Sigmoid colon (tissue), 7 donors: ENCODE measurements around the gene NFIL3. TPM values are rescaled to one million over a fixed set of nuclear protein-coding genes. Genes with fewer than 3 reads are reported as not detected.
A peak's percentile ranks its signal among the peaks of the same experiment; 100 is the strongest.

Source experiments
- DNase-seq: peaks from one replicate; pipeline ENCODE4 v3.0.0-alpha.2; 2019
- H3K27ac ChIP-seq, 4 donors: fragments of 200-600 bp; sonication (generic); one replicate each; pipeline ENCODE4 v1.5.1; 2016 to 2019; ENCODE audit warnings: mild to moderate bottlenecking in 1 of 4
- H3K27me3 ChIP-seq, 3 donors: fragments of 200-600 bp; sonication (generic); one replicate each; pipeline ENCODE4 v1.5.1; 2019; ENCODE audit warnings: mild to moderate bottlenecking in 1 of 3
- H3K36me3 ChIP-seq, 4 donors: fragments of 200-600 bp; sonication (generic); one replicate each; pipeline ENCODE4 v1.5.1; 2016 to 2019
- H3K4me1 ChIP-seq, 4 donors: fragments of 200-600 bp; sonication (generic); one replicate each; pipeline ENCODE4 v1.5.1; 2017 to 2019
- H3K4me3 ChIP-seq, 4 donors: fragments of 200-600 bp; sonication (generic); one replicate each; pipeline ENCODE4 v1.5.1; 2017 to 2019; ENCODE audit warnings: mild to moderate bottlenecking in 2 of 4, moderate library complexity in 1 of 4
- H3K9me3 ChIP-seq, 4 donors: fragments of 200-600 bp in 3 of 4; sonication (generic) in 3 of 4; one replicate each; pipeline versions ENCODE4 v1.5.1 to v1.6.1; 2013 to 2019
- EP300 ChIP-seq, 4 donors: sonication (generic); formaldehyde crosslinking; IDR thresholded peaks; one replicate each; pipeline ENCODE4 v1.6.1; 2017; ENCODE audit warnings: antibody characterized with exemption in 4 of 4
- POLR2A ChIP-seq, 2 donors: fragments of 450-650 bp; IDR thresholded peaks; one replicate each; pipeline ENCODE4 v1.6.1; 2016; ENCODE audit warnings: antibody characterized with exemption in 2 of 2, mild to moderate bottlenecking in 2 of 2, moderate library complexity in 2 of 2
- POLR2AphosphoS5 ChIP-seq, 4 donors: sonication (generic); formaldehyde crosslinking; IDR thresholded peaks; one replicate each; pipeline ENCODE4 v1.6.1; 2017; ENCODE audit warnings: antibody characterized with exemption in 4 of 4
- WGBS, 2 donors: extraction: QIAGEN DNeasy Blood & Tissue Kit; methylation state at CpG; one replicate each; pipeline ENCODE4 v1.1.7; 2013; 5-methylcytosine and 5-hydroxymethylcytosine counted together
- intact Hi-C: fragments of 100-400 bp; cut with DNase I; formaldehyde crosslinking; loops from one replicate; pipeline ENCODE4 v1.15.1; 2023
- polyA plus RNA-seq, 3 donors: library from polyadenylated mRNA; stranded (reverse); fragments of 200-250 nt; gene quantifications; one replicate each; pipeline ENCODE4 v1.2.3, GENCODE V29; 2013
- total RNA-seq, 4 donors: library from RNA; depleted of rRNA; stranded (reverse); fragments of >200 nt; gene quantifications; one replicate each; pipeline ENCODE4 v1.1.0, GENCODE V29; 2016
- TF ChIP-seq, protein P1 (sequence below), 4 experiments: fragments of 450-650 bp in 3 of 4; fragments of 200-600 bp in 1 of 4; IDR thresholded peaks; one replicate each; pipeline ENCODE4 v1.5.1; 2016 to 2019; ENCODE audit warnings: antibody characterized with exemption in 4 of 4, mild to moderate bottlenecking in 3 of 4, moderate library complexity in 2 of 4
- donor health status: healthy with polysubstance abuse.
- donor health status: Bipolar disorder and iron deficiency.
- donor health status: healthy.

Gene NFIL3
- total and polyA plus RNA-seq, 7 donors, result 15.7 to 93.3 (median 34.3) TPM

DNA sequence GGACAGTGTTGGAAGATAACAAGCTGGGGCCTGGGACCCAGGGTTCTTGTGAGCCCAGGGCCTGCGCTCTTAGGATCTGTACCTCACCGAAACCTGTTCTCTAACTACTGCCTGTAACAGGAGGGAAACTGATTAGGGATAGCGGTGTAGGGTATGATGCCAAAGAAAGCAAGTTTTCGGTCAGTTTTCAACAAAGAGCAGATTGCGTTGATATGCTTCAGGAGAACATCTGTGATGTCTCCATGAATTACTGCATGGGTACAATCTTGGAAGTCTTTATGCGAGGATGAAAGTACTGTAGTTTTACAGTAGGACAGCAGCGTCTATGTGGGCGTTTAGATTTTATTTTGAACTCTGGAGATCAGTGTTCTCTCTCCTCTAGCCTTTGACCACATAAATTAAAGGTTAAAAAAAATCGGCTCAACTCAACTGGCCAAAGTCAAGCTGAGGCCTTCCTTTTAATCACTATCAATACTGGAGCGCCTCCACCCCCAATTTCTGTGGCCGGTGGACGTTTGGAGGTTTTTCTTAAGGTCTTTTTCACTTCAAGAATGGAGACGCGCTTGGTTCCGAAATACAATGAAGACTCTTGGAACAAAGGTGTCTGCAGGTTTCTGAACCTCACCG is 3.0 kb downstream of the NFIL3 start:
- intact Hi-C loops, result loop anchor here (5.0 kb wide), 3 partner anchors 288 to 617 kb away; no protein-coding TSS in a partner anchor
- 42 to 57% methylated on average over 16 of the region's 16 CpGs for WGBS, 2 donors
- DNase-seq, result no peak
- H3K27me3 ChIP-seq, result no peaks in the 10 kb centered on the region
- peak overlapping the region; percentile 67 to 85 (median 78) for H3K4me3 ChIP-seq
- no peak for TF ChIP-seq EP300 (IDR thresholded peaks at IDR 0.05)
- no peak for TF ChIP-seq POLR2A (IDR thresholded peaks at IDR 0.05)
- no peak for TF ChIP-seq POLR2AphosphoS5 (IDR thresholded peaks at IDR 0.05)
- TF ChIP-seq, protein P1, sequence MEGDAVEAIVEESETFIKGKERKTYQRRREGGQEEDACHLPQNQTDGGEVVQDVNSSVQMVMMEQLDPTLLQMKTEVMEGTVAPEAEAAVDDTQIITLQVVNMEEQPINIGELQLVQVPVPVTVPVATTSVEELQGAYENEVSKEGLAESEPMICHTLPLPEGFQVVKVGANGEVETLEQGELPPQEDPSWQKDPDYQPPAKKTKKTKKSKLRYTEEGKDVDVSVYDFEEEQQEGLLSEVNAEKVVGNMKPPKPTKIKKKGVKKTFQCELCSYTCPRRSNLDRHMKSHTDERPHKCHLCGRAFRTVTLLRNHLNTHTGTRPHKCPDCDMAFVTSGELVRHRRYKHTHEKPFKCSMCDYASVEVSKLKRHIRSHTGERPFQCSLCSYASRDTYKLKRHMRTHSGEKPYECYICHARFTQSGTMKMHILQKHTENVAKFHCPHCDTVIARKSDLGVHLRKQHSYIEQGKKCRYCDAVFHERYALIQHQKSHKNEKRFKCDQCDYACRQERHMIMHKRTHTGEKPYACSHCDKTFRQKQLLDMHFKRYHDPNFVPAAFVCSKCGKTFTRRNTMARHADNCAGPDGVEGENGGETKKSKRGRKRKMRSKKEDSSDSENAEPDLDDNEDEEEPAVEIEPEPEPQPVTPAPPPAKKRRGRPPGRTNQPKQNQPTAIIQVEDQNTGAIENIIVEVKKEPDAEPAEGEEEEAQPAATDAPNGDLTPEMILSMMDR (IDR thresholded peaks at IDR 0.05), result no peak
- peak overlapping the region; percentile 94 to 98 (median 96) for H3K27ac ChIP-seq
- peaks cover 0 to 55% (median 32%) of the 10 kb centered on the region in 4 donors for H3K4me1 ChIP-seq
- no peaks in the 10 kb centered on the region for H3K9me3 ChIP-seq
- no peaks in the 10 kb centered on the region for H3K36me3 ChIP-seq

DNA sequence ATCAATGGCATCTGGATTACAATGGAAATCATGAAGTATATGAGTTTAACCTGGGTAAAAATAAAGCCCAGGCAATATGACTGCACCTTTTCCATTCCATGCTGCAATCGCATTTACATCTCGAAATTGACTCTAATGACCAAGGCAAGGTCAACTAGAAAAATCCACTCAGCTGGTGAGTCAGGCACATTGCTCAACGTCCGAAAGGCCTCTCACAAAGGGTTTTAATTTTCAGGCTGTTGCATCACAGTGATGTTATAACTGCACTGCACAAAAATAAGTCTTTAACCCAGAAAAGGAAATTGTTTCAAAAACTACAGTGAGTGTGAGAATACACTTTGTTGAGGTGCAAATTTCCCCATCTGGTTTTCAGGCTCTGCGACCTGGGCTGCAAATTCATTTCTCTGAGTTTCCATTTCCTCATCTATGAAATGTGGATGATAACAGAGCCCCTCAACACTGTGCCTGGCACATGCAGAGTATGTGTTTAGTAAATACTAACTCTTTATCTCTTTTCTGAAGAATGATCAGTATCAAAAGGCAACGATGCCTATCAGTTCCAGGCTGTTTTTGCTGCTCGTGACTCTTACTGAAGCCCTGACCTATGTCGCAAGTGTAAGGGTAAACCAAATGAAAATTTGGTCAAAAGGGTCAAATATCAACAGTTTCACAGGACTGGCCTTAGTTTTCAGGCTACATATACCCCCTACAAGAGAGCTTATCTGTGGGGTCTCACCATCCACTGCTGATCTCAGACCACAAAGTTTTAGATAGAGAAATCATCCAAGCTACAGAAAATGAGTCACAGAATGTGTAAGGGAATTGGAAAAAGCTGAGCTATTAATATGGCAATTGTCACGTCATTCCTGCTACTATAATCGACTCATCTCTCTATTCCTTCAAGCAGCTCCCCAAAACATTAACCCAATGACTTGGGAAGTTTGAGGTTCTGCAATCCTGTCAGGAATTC is 4.1 kb downstream of the NFIL3 start:
- TF ChIP-seq EP300 (IDR thresholded peaks at IDR 0.05) (peak in 1 of 4 donors; percentile 19), POLR2AphosphoS5 (IDR thresholded peaks at IDR 0.05) (peak in 3 of 4 donors; percentile 62 to 84 (median 64)), POLR2A (IDR thresholded peaks at IDR 0.05) (no peak)
- TF ChIP-seq, protein P1 (IDR thresholded peaks at IDR 0.05), result no peak
- Histone ChIP-seq H3K9me3 (no peaks in the 10 kb centered on the region), H3K4me1 (peaks cover 0 to 52% (median 26%) of the 10 kb centered on the region in 4 donors), H3K4me3 (peak overlapping the region in 1 of 4 donors; percentile 81), H3K27me3 (no peaks in the 10 kb centered on the region), H3K27ac (peak overlapping the region; percentile 13 to 98 (median 46)), H3K36me3 (no peaks in the 10 kb centered on the region)
- peak; percentile 88 for DNase-seq
- 59 to 67% methylated on average over 10 of the region's 10 CpGs for WGBS, 2 donors
- intact Hi-C loops, result loop anchor here (5.0 kb wide), 3 partner anchors 287 to 618 kb away; no protein-coding TSS in a partner anchor

DNA sequence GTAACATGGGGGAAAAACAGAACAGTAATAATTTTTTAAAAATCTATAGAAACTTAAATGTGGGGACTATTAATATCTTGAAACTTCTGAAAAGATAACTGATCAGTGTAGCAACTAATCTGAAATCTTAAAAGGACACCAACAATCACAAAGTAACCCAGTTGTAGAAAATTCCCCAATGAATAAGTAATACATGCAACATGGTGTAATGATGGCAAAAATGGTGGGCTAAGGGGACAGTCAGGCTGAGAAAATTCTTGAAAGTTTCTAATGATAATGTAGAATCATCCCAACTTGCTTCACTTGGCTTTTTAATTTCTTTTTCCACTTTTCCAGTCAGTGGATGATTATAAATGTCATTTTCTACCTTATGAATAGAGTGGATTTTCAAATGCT is 5.4 kb downstream of the NFIL3 start:
- peaks cover 0 to 54% (median 26%) of the 10 kb centered on the region in 4 donors for H3K4me1 ChIP-seq
- TF ChIP-seq POLR2AphosphoS5 (IDR thresholded peaks at IDR 0.05) (no peak), POLR2A (IDR thresholded peaks at IDR 0.05) (no peak), EP300 (IDR thresholded peaks at IDR 0.05) (no peak)
- TF ChIP-seq, protein P1 (IDR thresholded peaks at IDR 0.05), result no peak
- H3K27ac ChIP-seq, result no peak overlapping the region
- intact Hi-C loops, result no loop called here
- H3K36me3 ChIP-seq, result no peaks in the 10 kb centered on the region
- H3K4me3 ChIP-seq, result no peak overlapping the region
- no peaks in the 10 kb centered on the region for H3K27me3 ChIP-seq
- DNase-seq, result no peak
- H3K9me3 ChIP-seq, result no peaks in the 10 kb centered on the region

DNA sequence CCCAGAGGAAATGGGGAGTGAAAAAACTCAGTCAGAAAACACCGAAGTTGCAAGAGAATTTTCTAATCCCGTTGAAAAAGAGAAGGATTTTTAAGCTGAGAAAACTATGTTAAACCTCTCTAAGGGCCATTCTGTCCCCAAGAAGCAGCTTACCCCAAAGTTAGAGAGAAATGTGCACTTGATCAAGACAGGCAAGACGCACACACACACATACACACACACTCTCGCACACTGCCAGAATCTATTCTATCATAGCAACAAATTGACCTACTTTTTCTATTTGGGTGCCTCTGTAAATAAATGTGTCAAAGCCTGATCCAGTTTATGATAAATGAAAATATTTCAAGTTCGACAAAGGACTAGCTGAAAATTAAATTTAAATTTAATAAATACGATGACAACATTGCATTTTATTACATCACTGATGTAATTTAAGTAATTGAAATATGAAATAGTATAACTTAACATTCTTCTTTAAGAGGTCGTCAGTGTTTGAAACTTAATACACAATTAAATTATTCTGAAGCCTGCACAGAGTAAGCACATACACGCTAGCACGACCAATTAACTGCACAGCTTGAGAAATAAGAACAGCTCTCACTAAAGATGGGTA is 5.9 kb downstream of the NFIL3 start:
- WGBS, 2 donors, result 90 to 92% methylated on average over 9 of the region's 9 CpGs
- Histone ChIP-seq H3K9me3 (no peaks in the 10 kb centered on the region), H3K27ac (no peak overlapping the region), H3K4me1 (peaks cover 0 to 59% (median 27%) of the 10 kb centered on the region in 4 donors), H3K27me3 (no peaks in the 10 kb centered on the region), H3K36me3 (no peaks in the 10 kb centered on the region), H3K4me3 (no peak overlapping the region)
- intact Hi-C loops, result no loop called here
- TF ChIP-seq, protein P1 (IDR thresholded peaks at IDR 0.05), result no peak
- TF ChIP-seq POLR2AphosphoS5 (IDR thresholded peaks at IDR 0.05), result no peak
- no peak for DNase-seq
